Neutrophil (primary cell): ENCODE measurements around the gene PADI3.

Experiments
- H3K27ac ChIP-seq: fragments of 200-600 bp; sonication (generic); 2 replicates; pipeline ENCODE4 v1.5.1; 2016; ENCODE audit warnings: mild to moderate bottlenecking, moderate library complexity
- H3K27me3 ChIP-seq: fragments of 200-600 bp; sonication (generic); 2 replicates; pipeline ENCODE4 v1.6.0; 2016; ENCODE audit warnings: mild to moderate bottlenecking
- H3K36me3 ChIP-seq: fragments of 200-600 bp; sonication (generic); 2 replicates; pipeline ENCODE4 v1.5.1; 2017
- H3K4me1 ChIP-seq, 2 experiments: fragments of 200-600 bp in 1 of 2; sonication (generic) in 1 of 2; 1 replicate in 1 of 2; 2 replicates in 1 of 2; pipeline versions ENCODE4 v1.5.1 to v1.6.1; 2013 to 2016; ENCODE audit warnings: low read depth in 1 of 2, low read length in 1 of 2, mild to moderate bottlenecking in 1 of 2, moderate library complexity in 1 of 2; ENCODE audit not compliant: control insufficient read depth in 1 of 2, insufficient read depth in 1 of 2
- H3K4me3 ChIP-seq, 2 experiments: fragments of 200-600 bp in 1 of 2; sonication (generic) in 1 of 2; 1 replicate in 1 of 2; 2 replicates in 1 of 2; pipeline ENCODE4 v1.5.1; 2013 to 2016; ENCODE audit warnings: low read depth in 1 of 2, low read length in 1 of 2, mild to moderate bottlenecking in 1 of 2, moderate library complexity in 1 of 2
- H3K9me3 ChIP-seq: fragments of 200-600 bp; sonication (generic); 2 replicates; pipeline ENCODE4 v1.5.1; 2016
- CTCF ChIP-seq: fragments of 200-600 bp; sonication (generic); IDR thresholded peaks from 2 replicates; pipeline ENCODE4 v1.5.1; 2016; ENCODE audit warnings: antibody characterized with exemption

Gene PADI3

DNA sequence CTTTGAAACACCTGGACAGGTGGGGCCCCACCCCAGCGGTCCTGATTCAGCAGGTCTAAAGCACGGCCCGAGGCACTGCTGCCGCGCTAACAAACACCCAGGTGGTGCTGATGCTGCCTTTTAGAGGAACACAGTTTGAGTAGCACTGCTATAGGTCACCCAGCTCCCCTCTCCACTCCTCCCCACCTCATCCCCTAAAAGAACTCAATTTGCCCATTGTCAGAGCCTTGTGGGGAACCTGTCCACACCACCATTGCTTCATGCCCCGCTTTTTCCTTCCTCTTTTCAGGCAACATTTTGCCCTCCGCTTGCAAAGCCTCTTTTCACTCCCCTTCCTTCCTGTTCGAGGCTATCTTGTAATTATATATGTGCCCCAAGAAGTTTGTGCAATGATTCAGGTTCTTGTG is 32.9 kb downstream of the PADI3 start:
- Histone ChIP-seq H3K4me1 (peaks cover 96 to 97% of the 10 kb centered on the region in 2 experiments), H3K27me3 (no peaks in the 10 kb centered on the region), H3K4me3 (peak overlapping the region; percentile 36 to 62), H3K27ac (peak overlapping the region; percentile 91), H3K9me3 (no peaks in the 10 kb centered on the region), H3K36me3 (no peaks in the 10 kb centered on the region)
- TF ChIP-seq CTCF = peak; percentile 42

DNA sequence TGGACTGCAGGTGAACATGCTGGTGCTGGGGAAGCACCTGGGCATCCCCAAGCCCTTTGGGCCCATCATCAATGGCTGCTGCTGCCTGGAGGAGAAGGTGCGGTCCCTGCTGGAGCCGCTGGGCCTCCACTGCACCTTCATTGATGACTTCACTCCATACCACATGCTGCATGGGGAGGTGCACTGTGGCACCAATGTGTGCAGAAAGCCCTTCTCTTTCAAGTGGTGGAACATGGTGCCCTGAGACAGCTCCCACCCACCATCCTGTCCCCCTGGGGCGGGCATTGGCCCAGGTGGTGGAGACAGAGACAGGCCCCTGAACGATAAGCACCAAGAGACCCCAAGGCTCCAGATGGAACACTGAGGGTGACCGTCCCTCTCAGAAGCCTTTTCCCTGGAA is 33.9 kb downstream of the PADI3 start:
- peak overlapping the region; percentile 91 for H3K27ac ChIP-seq
- TF ChIP-seq CTCF = no peak
- H3K27me3 ChIP-seq = no peaks in the 10 kb centered on the region
- no peaks in the 10 kb centered on the region for H3K36me3 ChIP-seq
- peaks cover 96 to 97% of the 10 kb centered on the region in 2 experiments for H3K4me1 ChIP-seq
- H3K9me3 ChIP-seq = no peaks in the 10 kb centered on the region
- peak overlapping the region; percentile 36 to 62 for H3K4me3 ChIP-seq

DNA sequence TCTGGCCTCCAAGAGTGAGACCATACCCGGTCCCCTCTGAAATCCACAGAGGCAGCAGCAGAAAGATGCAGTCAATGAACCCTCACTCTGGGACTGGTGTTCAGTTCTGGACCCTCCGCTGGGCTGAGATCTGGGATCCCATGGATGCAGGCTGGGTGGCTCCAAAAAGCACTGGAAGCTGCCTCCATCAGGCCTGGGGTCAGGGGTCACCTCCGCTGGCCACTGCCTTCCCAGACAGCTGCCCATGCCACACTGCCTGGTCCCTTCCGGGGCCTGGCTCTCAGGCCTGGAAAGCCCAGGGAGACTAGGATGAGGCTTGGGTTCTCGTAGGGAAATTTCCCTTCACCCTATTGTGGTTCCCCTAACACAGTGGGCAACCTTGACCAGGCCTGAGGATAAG is 37.7 kb downstream of the PADI3 start:
- H3K4me3 ChIP-seq = peak overlapping the region in 1 of 2 experiments; percentile 41

GRCh38 chr1:17287130-17287776 is 38.4 kb downstream of the PADI3 start:
- Histone ChIP-seq H3K4me3 (peak overlapping the region; percentile 15 to 41), H3K27me3 (no peaks in the 10 kb centered on the region), H3K4me1 (peaks cover 61% of the 10 kb centered on the region in 2 experiments), H3K9me3 (no peaks in the 10 kb centered on the region), H3K36me3 (no peaks in the 10 kb centered on the region), H3K27ac (peak overlapping the region; percentile 81)
- no peak for TF ChIP-seq CTCF

More for the DNA sequence above, 37.7 kb downstream of the PADI3 start:
- no peaks in the 10 kb centered on the region for H3K27me3 ChIP-seq
- H3K27ac ChIP-seq = peak overlapping the region; percentile 81
- no peaks in the 10 kb centered on the region for H3K9me3 ChIP-seq
- TF ChIP-seq CTCF = no peak
- no peaks in the 10 kb centered on the region for H3K36me3 ChIP-seq
- peaks cover 64 to 68% of the 10 kb centered on the region in 2 experiments for H3K4me1 ChIP-seq

DNA sequence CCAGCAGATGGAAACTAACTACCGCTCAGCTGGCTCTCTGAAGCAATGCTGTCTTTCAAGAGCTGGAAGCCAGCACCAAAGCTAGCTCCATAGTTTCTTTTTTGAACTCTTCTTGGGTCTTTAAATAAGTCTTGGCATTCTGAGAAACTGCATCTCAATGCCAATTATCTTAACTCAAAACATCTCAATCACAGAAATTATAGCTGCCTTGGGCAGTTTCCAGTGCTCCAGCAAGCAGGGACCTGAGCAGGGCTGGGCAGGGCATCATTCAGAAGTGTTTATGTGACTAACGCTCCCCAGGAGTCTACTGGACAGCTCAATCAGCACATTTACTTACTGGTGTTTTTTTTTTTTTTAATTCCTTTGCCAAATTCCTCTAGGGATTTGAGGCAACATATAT is 40.8 kb downstream of the PADI3 start:
- H3K9me3 ChIP-seq = no peaks in the 10 kb centered on the region
- no peak overlapping the region for H3K4me3 ChIP-seq
- no peak for TF ChIP-seq CTCF
- no peaks in the 10 kb centered on the region for H3K36me3 ChIP-seq
- H3K27ac ChIP-seq = no peak overlapping the region
- H3K27me3 ChIP-seq = no peaks in the 10 kb centered on the region
- H3K4me1 ChIP-seq = peaks cover 39 to 45% of the 10 kb centered on the region in 2 experiments
